RWPE2 (cell line): ENCODE results near the gene METAP1D.
"Not testable (repeated sequence)": the region's sequence is repeated elsewhere in the genome, so short reads cannot be mapped to it uniquely, and the experiment has no call there.

Experiments used
- ATAC-seq: fragments of 200-7000 bp; cut with Tn5 transposase; 3 replicates; pipeline ENCODE4 v1.9.1; 2021; ENCODE audit warnings: low read depth
- DNase-seq: peaks from one replicate; pipeline ENCODE4 v3.0.0-alpha.2; 2020; ENCODE audit warnings: low spot score
- H3K27ac ChIP-seq: fragments of 450-650 bp; 2 replicates; pipeline ENCODE4 v1.5.1; 2017; ENCODE audit warnings: mild to moderate bottlenecking; ENCODE audit not compliant: poor library complexity, severe bottlenecking
- H3K27me3 ChIP-seq: fragments of 250-450 bp; sonication (Bioruptor Pico); 2 replicates; pipeline ENCODE4 v1.5.1; 2021; ENCODE audit warnings: mild to moderate bottlenecking, moderate library complexity; ENCODE audit not compliant: insufficient read depth, poor library complexity, severe bottlenecking
- H3K36me3 ChIP-seq: fragments of 250-450 bp; sonication (Bioruptor Pico); 2 replicates; pipeline ENCODE4 v1.5.1; 2020; ENCODE audit warnings: low read depth, mild to moderate bottlenecking, moderate library complexity
- H3K4me1 ChIP-seq: fragments of 250-450 bp; sonication (Bioruptor Pico); 2 replicates; pipeline ENCODE4 v1.5.1; 2021; ENCODE audit warnings: mild to moderate bottlenecking, moderate library complexity; ENCODE audit not compliant: insufficient read depth, poor library complexity, severe bottlenecking
- H3K4me3 ChIP-seq: fragments of 250-450 bp; sonication (Bioruptor Pico); 2 replicates; pipeline ENCODE4 v1.5.1; 2021; ENCODE audit warnings: mild to moderate bottlenecking, moderate library complexity; ENCODE audit not compliant: severe bottlenecking
- H3K9me3 ChIP-seq: fragments of 250-450 bp; sonication (Bioruptor Pico); 2 replicates; pipeline ENCODE4 v1.5.1; 2021; ENCODE audit warnings: mild to moderate bottlenecking, moderate library complexity; ENCODE audit not compliant: severe bottlenecking
- TF ChIP-seq, protein P1 (sequence below): fragments of 450-650 bp; IDR thresholded peaks from one replicate; pipeline ENCODE4 v1.5.1; 2017; ENCODE audit warnings: mild to moderate bottlenecking, moderate library complexity; ENCODE audit not compliant: poor library complexity, severe bottlenecking

METAP1D gene

GRCh38 chr2:172056293-172056692, 56.5 kb downstream of the METAP1D start:
- no peak overlapping the region for H3K27ac ChIP-seq
- TF ChIP-seq, protein P1, sequence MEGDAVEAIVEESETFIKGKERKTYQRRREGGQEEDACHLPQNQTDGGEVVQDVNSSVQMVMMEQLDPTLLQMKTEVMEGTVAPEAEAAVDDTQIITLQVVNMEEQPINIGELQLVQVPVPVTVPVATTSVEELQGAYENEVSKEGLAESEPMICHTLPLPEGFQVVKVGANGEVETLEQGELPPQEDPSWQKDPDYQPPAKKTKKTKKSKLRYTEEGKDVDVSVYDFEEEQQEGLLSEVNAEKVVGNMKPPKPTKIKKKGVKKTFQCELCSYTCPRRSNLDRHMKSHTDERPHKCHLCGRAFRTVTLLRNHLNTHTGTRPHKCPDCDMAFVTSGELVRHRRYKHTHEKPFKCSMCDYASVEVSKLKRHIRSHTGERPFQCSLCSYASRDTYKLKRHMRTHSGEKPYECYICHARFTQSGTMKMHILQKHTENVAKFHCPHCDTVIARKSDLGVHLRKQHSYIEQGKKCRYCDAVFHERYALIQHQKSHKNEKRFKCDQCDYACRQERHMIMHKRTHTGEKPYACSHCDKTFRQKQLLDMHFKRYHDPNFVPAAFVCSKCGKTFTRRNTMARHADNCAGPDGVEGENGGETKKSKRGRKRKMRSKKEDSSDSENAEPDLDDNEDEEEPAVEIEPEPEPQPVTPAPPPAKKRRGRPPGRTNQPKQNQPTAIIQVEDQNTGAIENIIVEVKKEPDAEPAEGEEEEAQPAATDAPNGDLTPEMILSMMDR = no peak
- ATAC-seq = no peak
- no peak for DNase-seq
- no peaks in the 10 kb centered on the region for H3K9me3 ChIP-seq
- no peaks in the 10 kb centered on the region for H3K4me1 ChIP-seq
- no peaks in the 10 kb centered on the region for H3K36me3 ChIP-seq
- H3K27me3 ChIP-seq = no peaks in the 10 kb centered on the region
- H3K4me3 ChIP-seq = no peak overlapping the region

- no peak for ATAC-seq
- H3K4me1 ChIP-seq = no peaks in the 10 kb centered on the region
- no peak for DNase-seq
- no peaks in the 10 kb centered on the region for H3K9me3 ChIP-seq
- H3K4me3 ChIP-seq = no peak overlapping the region
- H3K27me3 ChIP-seq = no peaks in the 10 kb centered on the region
- TF ChIP-seq, protein P1 = no peak
- H3K36me3 ChIP-seq = no peaks in the 10 kb centered on the region
- no peak overlapping the region for H3K27ac ChIP-seq
Observed at GRCh38 chr2:172058660-172059059, 58.9 kb downstream of the METAP1D start.

DNA sequence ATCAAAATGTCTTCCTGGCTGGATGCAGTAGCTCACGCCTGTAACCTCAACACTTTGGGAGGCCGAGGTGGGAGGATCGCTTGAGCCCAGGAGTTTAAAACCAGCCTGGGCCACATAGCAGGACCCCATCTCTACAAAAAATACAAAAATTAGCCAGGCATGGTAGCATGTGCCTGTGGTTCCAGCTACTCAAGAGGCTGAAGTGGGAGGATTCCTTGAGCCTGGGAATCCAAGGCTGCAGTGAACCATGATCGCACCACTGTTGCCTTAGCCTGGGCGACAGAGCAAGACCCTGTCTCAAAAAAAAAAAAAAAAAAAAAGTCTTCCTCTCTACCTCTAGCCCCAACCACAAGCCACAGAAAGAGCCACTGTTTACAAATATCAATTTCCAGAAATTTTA, 60.4 kb downstream of the METAP1D start:
- not testable (repeated sequence) for H3K4me3 ChIP-seq, ATAC-seq, H3K9me3 ChIP-seq, H3K27ac ChIP-seq, H3K4me1 ChIP-seq, H3K36me3 ChIP-seq, DNase-seq, H3K27me3 ChIP-seq

DNA sequence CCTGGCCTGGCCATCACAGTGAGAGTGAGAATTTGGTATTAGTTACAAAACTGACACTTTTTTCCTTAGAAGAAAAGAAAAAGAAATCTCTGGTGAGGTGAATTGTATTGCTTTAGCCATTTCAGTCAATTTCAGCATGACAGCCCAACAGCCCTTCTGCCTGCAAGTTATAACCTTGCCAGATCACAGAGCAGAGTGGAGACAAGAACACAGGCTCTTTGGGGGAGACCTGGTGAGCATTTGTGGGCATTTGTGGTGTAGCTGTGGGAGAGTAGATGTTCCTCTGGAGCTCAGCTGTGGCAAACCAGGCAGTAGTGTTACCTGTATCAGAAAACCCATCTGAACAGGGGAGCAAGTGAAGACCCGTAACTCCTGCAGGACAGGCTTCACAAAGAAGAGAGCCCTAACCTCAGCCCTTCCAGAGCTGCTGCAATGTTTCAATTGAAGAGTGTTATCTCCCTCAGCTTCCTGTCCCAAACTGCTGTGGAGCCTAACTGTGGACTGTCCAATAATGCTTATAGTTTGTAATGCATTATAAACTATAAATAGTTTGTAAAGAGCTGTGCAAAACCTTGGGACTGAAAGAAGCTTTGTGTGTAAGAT, 62.8 kb downstream of the METAP1D start:
- Histone ChIP-seq H3K27me3 (no peaks in the 10 kb centered on the region), H3K9me3 (no peaks in the 10 kb centered on the region), H3K36me3 (0 out of 2 replicates have a peak, but pooled peaks cover 3% of the 10 kb centered on the region), H3K27ac (no peak overlapping the region), H3K4me3 (no peak overlapping the region), H3K4me1 (no peaks in the 10 kb centered on the region)
- TF ChIP-seq, protein P1 = no peak
- DNase-seq (no peak), ATAC-seq (no peak)

DNA sequence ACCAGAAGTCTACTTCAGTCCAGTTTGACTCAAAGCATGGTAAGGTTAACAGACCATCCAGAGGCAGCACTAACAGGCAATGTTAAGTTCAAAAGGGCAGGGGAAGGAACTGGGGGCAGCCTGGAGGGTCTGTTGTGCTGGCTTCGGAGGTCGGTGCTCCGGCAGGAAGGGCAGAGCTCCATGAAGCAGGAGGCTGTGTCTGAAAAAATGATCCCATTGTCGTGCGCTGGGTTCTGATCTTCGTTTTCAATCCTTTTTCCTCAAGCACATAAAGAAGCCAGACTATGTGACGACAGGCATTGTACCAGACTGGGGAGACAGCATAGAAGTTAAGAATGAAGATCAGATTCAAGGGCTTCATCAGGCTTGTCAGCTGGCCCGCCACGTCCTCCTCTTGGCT, 63.7 kb downstream of the METAP1D start:
- H3K36me3 ChIP-seq = 0 out of 2 replicates have a peak, but pooled peaks cover 3% of the 10 kb centered on the region
- no peak overlapping the region for H3K27ac ChIP-seq
- DNase-seq (no peak), ATAC-seq (no peak)
- no peak overlapping the region for H3K4me3 ChIP-seq
- H3K9me3 ChIP-seq = no peaks in the 10 kb centered on the region
- TF ChIP-seq, protein P1 = no peak
- H3K27me3 ChIP-seq = no peaks in the 10 kb centered on the region
- no peaks in the 10 kb centered on the region for H3K4me1 ChIP-seq
